ENCODE results near the gene RBMS1. TPM values are rescaled to one million over a fixed set of nuclear protein-coding genes. Genes with fewer than 3 reads are reported as not detected.

RBMS1 gene
- total RNA-seq, 3 donors from 2014 or later (not counting 1 experiment from before 2014, with no cell fraction given), result 111 to 167 (median 132) TPM

GRCh38 chr2:160469621-160470204 is 23.9 kb downstream of the RBMS1 start:
- no peak overlapping the region for H3K27ac ChIP-seq (ENCODE audit: low read length)
- H3K4me3 ChIP-seq (ENCODE audit: low read length), result no peak overlapping the region
- intact Hi-C loops (cut with micrococcal nuclease), result no loop called here
- Mint-ChIP-seq H3K9me3 (no peaks in the 10 kb centered on the region), H3K27ac (no peak overlapping the region), H3K4me1 (peaks cover 0 to 4% of the 10 kb centered on the region in 2 donors), H3K36me3 (no peaks in the 10 kb centered on the region), H3K27me3 (ENCODE audit: low read depth in 2 of 2) (peaks cover 4 to 15% of the 10 kb centered on the region in 2 donors), H3K4me3 (no peak overlapping the region)
- peak in 1 of 2 donors; percentile 30 for DNase-seq
- WGBS (ENCODE audit: insufficient coverage), result 94% methylated on average over 4 of the region's 5 CpGs
- no peaks in the 10 kb centered on the region for H3K9me3 ChIP-seq (ENCODE audit: control insufficient read depth, insufficient read depth, low read length)
- no peak for ATAC-seq
- H3K36me3 ChIP-seq (ENCODE audit: control insufficient read depth, insufficient read depth, low read length), result no peaks in the 10 kb centered on the region
- no peaks in the 10 kb centered on the region for H3K27me3 ChIP-seq (ENCODE audit: control insufficient read depth, insufficient read depth, low read length)
- TF ChIP-seq CTCF (IDR thresholded peaks at IDR 0.05), result no peak
- H3K4me1 ChIP-seq (ENCODE audit: control insufficient read depth, insufficient read depth, low read length), result no peaks in the 10 kb centered on the region

DNA sequence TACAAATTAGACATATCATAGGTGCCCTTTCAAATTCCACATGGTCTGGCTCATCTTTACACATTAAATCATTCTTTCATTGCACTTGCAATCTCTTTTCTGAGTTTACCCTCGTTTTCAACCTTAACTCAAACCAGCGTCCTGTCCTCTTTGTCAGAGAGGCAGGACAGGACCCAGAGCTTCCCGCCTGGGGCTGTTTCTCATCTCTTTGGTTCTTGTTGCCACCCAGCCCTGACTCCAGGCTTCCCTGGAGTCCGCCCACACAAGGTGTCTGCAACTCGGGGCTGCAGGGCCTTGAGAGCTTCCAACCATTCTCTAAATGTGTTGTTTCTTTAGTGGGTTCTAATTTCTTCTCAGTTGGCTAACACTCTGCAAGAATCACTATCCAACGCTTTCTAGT is 24.4 kb downstream of the RBMS1 start:
- no peak for TF ChIP-seq CTCF (IDR thresholded peaks at IDR 0.05)
- no peak overlapping the region for H3K4me3 ChIP-seq (ENCODE audit: low read length)
- Mint-ChIP-seq H3K27ac (no peak overlapping the region), H3K27me3 (ENCODE audit: low read depth in 2 of 2) (peaks cover 4 to 15% of the 10 kb centered on the region in 2 donors), H3K9me3 (no peaks in the 10 kb centered on the region), H3K4me3 (no peak overlapping the region), H3K4me1 (peaks cover 0 to 4% of the 10 kb centered on the region in 2 donors), H3K36me3 (no peaks in the 10 kb centered on the region)
- no peaks in the 10 kb centered on the region for H3K27me3 ChIP-seq (ENCODE audit: control insufficient read depth, insufficient read depth, low read length)
- no peak overlapping the region for H3K27ac ChIP-seq (ENCODE audit: low read length)
- no peak for ATAC-seq
- intact Hi-C loops (cut with micrococcal nuclease), result no loop called here
- no peaks in the 10 kb centered on the region for H3K9me3 ChIP-seq (ENCODE audit: control insufficient read depth, insufficient read depth, low read length)
- no peaks in the 10 kb centered on the region for H3K36me3 ChIP-seq (ENCODE audit: control insufficient read depth, insufficient read depth, low read length)
- WGBS (ENCODE audit: insufficient coverage), result 87% methylated on average over 6 of the region's 6 CpGs
- H3K4me1 ChIP-seq (ENCODE audit: control insufficient read depth, insufficient read depth, low read length), result no peaks in the 10 kb centered on the region
- DNase-seq, result no peak

GRCh38 chr2:160467086-160467485 is 26.5 kb downstream of the RBMS1 start:
- no peaks in the 10 kb centered on the region for H3K36me3 ChIP-seq (ENCODE audit: control insufficient read depth, insufficient read depth, low read length)
- no peaks in the 10 kb centered on the region for H3K9me3 ChIP-seq (ENCODE audit: control insufficient read depth, insufficient read depth, low read length)
- TF ChIP-seq CTCF (IDR thresholded peaks at IDR 0.05), result no peak
- H3K27ac ChIP-seq (ENCODE audit: low read length), result no peak overlapping the region
- Mint-ChIP-seq H3K27ac (no peak overlapping the region), H3K9me3 (no peaks in the 10 kb centered on the region), H3K27me3 (ENCODE audit: low read depth in 2 of 2) (peaks cover 4 to 15% of the 10 kb centered on the region in 2 donors), H3K4me1 (peaks cover 0 to 8% of the 10 kb centered on the region in 2 donors), H3K4me3 (no peak overlapping the region), H3K36me3 (no peaks in the 10 kb centered on the region)
- WGBS (ENCODE audit: insufficient coverage), result 93% methylated on average over 6 of the region's 6 CpGs
- no peak overlapping the region for H3K4me3 ChIP-seq (ENCODE audit: low read length)
- H3K4me1 ChIP-seq (ENCODE audit: control insufficient read depth, insufficient read depth, low read length), result no peaks in the 10 kb centered on the region
- H3K27me3 ChIP-seq (ENCODE audit: control insufficient read depth, insufficient read depth, low read length), result no peaks in the 10 kb centered on the region
- ATAC-seq (no peak), DNase-seq (no peak)
- intact Hi-C loops (cut with micrococcal nuclease), result no loop called here

DNA sequence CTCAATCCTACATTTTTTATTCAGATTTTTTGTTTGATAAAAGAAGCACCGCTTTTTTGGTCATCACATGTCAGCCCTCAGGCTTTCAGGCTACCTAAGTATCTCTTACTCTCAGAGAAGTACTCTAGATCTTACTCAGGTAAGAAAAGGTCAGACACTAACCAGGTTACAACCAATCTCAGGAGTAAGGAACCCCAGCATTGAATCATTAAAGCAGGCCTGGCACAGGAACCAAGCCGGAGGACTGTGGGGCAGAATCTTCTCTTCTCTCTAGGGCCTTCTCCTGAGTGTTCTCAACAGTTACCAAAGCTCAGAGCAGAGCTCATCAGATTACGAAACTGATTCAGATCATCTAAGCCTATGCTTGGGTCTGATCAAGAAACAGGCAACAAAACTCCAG is 28.2 kb downstream of the RBMS1 start:
- Mint-ChIP-seq H3K27me3 (ENCODE audit: low read depth in 2 of 2) (peaks cover 4 to 15% of the 10 kb centered on the region in 2 donors), H3K27ac (no peak overlapping the region), H3K4me1 (peaks cover 0 to 8% of the 10 kb centered on the region in 2 donors), H3K36me3 (no peaks in the 10 kb centered on the region), H3K9me3 (no peaks in the 10 kb centered on the region), H3K4me3 (no peak overlapping the region)
- H3K4me1 ChIP-seq (ENCODE audit: control insufficient read depth, insufficient read depth, low read length), result peaks cover under 1% of the 10 kb centered on the region
- TF ChIP-seq CTCF (IDR thresholded peaks at IDR 0.05), result no peak
- no peak overlapping the region for H3K4me3 ChIP-seq (ENCODE audit: low read length)
- DNase-seq (no peak), ATAC-seq (no peak)
- H3K27me3 ChIP-seq (ENCODE audit: control insufficient read depth, insufficient read depth, low read length), result no peaks in the 10 kb centered on the region
- 95% methylated on average over 3 of the region's 3 CpGs for WGBS (ENCODE audit: insufficient coverage)
- H3K9me3 ChIP-seq (ENCODE audit: control insufficient read depth, insufficient read depth, low read length), result no peaks in the 10 kb centered on the region
- H3K36me3 ChIP-seq (ENCODE audit: control insufficient read depth, insufficient read depth, low read length), result no peaks in the 10 kb centered on the region
- intact Hi-C loops (cut with micrococcal nuclease), result no loop called here
- H3K27ac ChIP-seq (ENCODE audit: low read length), result no peak overlapping the region
